Myocyte (in vitro differentiated cells): ENCODE results near the gene SIGLEC10. TPM values are rescaled to one million over a fixed set of nuclear protein-coding genes. Genes with fewer than 3 reads are reported as not detected.
A peak's percentile ranks its signal among the peaks of the same experiment; 100 is the strongest.
"Not testable (repeated sequence)": the region's sequence is repeated elsewhere in the genome, so short reads cannot be mapped to it uniquely, and the experiment has no call there.

Experiments used
- DNase-seq: peaks from one replicate; pipeline ENCODE4 v3.0.0-alpha.2; 2012; ENCODE audit warnings: low read depth
- polyA plus RNA-seq: library from polyadenylated mRNA; unstranded; fragments of >200 nt; gene quantifications from one replicate; pipeline ENCODE4 v1.2.1, GENCODE V29; 2012; ENCODE audit warnings: missing spikeins
- total RNA-seq: library from RNA; depleted of rRNA; stranded (reverse); fragments of >200 nt; gene quantifications from 2 replicates; pipeline ENCODE4 v1.2.3, GENCODE V29; 2014

Gene SIGLEC10
- not detected in 2 replicates for total RNA-seq
- not detected for polyA plus RNA-seq

GRCh38 chr19:51417107-51417809, at the start of gene SIGLEC10:
Gene SIGLEC10, minus strand, starts transcription at chr19:51417642. Its CDS starts 61 bp downstream, at chr19:51417581.
- no peak for DNase-seq

- DNase-seq = no peak
Measured at GRCh38 chr19:51466723-51467122, 49.3 kb upstream of the SIGLEC10 start.

GRCh38 chr19:51463976-51464581, 46.6 kb upstream of the SIGLEC10 start:
- DNase-seq = not testable (repeated sequence)

- DNase-seq = no peak
Measured at GRCh38 chr19:51462681-51463080, 45.2 kb upstream of the SIGLEC10 start.

GRCh38 chr19:51462276-51462675, 44.8 kb upstream of the SIGLEC10 start:
- no peak for DNase-seq

DNA sequence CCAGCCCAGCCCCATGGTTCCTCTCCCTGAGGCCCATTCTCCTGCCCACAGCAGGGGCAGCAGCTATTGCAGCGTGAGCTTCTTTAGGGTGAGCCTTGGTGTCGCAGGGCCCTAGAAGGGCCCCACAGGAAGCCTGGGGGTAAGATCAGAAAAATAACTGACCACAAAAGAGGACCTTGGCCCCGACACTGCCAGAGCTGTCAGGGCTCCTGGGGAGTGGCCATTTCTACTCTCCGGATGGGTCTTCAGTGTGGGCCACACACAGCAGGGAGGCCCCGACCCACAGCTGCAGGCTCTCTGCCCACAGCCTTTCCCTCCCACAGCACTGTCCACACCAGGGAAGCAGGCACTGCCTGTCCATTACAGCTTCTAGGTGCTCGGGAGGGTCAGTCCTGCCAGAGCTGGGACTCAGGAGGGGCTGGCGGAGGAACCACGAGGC, 44.3 kb upstream of the SIGLEC10 start:
- no peak for DNase-seq

GRCh38 chr19:51460164-51460992, 42.9 kb upstream of the SIGLEC10 start:
- DNase-seq = peak; percentile 28

- no peak for DNase-seq
Measured at GRCh38 chr19:51458899-51459505, 41.6 kb upstream of the SIGLEC10 start.

DNA sequence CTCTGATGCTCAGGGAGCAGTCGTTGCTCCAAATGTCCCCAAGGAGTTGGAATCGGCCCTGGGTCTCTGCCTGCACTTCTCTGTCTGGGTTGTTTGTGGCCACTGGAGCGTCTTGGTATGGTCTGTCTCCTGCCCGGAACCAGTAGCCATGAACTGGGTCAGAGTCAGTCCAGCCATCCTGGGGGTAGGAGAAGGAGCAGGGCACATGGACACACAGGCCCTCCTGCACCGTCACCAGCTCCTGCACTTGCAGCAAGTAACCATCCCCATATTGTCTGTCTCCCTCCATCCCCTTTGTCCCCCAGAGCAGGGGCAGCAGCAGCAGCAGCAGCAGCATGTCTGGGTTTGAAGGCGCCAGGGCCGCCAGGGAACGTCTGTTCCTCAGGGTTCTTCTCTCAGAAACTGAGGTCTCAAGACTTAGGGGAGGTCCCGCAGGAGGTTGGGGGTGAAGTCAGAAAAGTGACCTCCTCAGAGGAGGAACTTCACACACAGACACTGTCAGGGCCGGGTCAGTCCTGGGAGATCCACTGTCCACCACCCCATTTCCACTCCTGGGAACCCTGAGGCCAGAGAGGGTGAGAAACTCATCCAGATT, 40.7 kb upstream of the SIGLEC10 start, which contains the start of gene SIGLEC8:
SIGLEC8 (minus strand) TSS at position 404 of the 595 bp plus-strand sequence; CDS start at position 337, 67 bp downstream.
- no peak for DNase-seq

DNA sequence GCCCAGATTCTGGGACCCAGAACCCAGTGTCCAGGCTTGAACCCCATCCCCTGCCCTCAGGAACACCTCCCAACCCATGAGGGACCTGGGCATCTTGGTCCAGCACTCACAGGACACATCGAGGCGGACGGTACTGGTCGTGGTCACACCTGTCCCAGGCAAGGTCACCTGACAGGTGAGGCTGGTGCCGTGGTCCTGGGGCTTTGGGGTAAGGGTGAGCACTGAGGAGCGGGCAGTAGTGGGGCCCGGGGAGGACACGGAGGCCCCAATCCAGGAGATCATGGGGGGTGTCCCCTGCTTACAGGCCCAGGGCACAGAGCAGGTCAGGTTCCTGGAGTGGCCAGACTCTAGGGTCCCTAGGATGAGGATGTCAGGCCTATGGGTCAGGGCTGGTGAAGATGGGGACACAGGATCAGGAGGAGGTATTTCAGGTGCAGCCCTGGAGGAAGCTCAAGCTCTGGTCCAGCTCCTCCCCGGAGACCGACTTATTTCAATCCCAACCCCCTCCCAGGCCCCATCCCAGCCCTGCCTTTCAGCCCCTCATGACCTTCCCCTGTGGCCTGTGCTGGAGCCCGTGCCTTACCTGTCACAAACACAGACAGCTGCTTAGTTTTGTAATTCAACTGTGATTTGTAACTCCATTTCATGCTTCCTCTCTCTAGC, 40.0 kb upstream of the SIGLEC10 start:
- DNase-seq = no peak

GRCh38 chr19:51456541-51457290, 39.3 kb upstream of the SIGLEC10 start:
- no peak for DNase-seq

DNA sequence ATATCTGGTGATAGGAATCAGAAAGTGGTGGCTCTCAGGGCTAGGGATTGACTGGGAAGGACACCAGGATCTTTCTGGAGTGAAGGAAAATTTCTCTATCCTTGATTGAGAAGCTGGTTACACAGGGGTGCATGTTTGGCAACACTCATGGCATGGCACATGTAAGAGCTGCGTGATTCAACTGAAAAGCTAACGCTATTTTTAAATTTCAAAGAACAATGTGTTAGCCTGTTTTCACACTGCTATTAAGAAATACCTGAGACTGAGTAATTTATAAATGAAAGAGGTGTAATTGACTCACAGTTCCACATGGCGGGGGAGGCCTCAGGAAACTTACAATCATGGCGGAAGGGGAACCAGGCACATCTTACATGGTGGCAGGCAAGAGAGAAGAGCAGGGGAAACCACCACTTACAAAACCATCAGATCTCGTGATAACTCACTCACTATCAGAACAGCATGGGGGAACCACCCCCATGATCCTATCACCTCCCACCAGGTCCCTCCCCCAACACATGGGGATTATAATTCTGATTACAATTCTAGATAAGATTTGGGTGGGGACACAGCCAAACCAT, 33.4 kb upstream of the SIGLEC10 start:
- DNase-seq = no peak

DNA sequence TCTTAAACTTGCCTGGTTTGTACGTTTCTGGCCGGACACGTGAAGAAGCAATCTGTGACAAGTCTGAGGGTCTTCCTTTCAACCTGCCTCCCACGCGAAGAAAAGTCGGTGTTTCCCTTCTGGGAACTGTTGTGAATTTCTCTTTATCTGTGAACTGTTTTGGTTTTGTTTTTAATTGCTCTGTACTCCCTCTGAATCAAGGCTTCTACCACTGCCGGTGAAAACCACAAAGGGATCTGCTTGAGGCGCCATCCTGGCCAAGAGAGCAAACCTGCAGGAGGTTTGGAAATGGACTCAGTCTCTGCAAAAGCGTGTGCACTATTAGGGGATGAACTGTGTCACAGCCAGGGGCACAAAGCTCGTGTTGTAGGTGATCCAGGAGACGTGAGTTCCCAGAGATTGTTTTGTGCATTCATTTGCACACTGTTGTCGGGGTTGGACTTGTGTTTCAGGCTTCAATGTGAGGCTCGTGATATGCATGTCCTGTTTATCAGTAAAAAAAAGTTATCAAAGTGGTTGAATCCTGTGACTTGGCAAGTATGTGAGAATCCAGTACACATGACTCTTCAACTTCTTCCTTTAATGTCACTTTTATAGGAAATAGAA, 31.1 kb upstream of the SIGLEC10 start:
- no peak for DNase-seq

DNA sequence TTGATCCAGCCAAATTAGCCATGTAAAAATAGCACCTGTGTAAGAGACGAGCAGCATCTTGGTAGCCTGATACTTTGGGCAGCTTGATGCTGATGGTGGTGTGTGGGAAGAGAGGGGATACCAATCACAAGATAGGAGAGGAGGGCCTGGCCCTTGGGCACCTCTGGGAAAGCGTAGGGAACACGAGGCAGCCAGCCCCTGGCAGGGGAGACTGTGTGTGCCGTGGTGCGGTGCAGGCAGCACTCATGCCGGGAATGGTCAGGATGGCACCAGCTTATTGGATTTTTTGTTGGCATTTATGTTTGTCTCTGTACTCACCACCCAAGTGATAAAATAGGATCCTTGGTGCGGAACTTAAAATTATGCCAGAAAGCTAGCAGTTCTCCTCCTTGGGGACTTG, 30.6 kb upstream of the SIGLEC10 start:
- DNase-seq = no peak

DNA sequence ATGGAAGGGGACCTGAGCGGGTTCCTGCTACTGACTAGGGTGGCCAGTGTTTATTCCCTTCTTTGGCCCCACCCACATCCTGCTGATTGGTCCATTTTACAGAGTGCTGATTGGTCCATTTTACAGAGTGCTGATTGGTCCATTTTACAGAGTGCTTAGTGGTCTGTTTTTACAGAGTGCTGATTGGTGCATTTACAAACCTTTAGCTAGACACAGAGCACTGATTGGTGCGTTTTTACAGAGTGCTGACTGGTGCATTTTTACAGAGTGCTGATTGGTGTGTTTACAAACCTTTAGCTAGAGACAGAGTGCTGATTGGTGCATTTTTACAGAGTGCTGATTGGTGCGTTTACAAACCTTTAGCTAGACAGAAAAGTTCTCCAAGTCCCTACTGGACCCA, 30.1 kb upstream of the SIGLEC10 start:
- DNase-seq = not testable (repeated sequence)

GRCh38 chr19:51441410-51442390, 24.3 kb upstream of the SIGLEC10 start:
- no peak for DNase-seq

- no peak for DNase-seq
Measured at GRCh38 chr19:51440846-51441409, 23.5 kb upstream of the SIGLEC10 start.
